ENCODE data around the gene NFATC2IP. TPM values are rescaled to one million over a fixed set of nuclear protein-coding genes. Genes with fewer than 3 reads are reported as not detected.

NFATC2IP gene
- total and polyA plus RNA-seq, 9 of the 15 experiments (the other 6 are each of a cell fraction or from before 2014, with no cell fraction given), result 15.6 to 106 (median 46.9) TPM

DNA sequence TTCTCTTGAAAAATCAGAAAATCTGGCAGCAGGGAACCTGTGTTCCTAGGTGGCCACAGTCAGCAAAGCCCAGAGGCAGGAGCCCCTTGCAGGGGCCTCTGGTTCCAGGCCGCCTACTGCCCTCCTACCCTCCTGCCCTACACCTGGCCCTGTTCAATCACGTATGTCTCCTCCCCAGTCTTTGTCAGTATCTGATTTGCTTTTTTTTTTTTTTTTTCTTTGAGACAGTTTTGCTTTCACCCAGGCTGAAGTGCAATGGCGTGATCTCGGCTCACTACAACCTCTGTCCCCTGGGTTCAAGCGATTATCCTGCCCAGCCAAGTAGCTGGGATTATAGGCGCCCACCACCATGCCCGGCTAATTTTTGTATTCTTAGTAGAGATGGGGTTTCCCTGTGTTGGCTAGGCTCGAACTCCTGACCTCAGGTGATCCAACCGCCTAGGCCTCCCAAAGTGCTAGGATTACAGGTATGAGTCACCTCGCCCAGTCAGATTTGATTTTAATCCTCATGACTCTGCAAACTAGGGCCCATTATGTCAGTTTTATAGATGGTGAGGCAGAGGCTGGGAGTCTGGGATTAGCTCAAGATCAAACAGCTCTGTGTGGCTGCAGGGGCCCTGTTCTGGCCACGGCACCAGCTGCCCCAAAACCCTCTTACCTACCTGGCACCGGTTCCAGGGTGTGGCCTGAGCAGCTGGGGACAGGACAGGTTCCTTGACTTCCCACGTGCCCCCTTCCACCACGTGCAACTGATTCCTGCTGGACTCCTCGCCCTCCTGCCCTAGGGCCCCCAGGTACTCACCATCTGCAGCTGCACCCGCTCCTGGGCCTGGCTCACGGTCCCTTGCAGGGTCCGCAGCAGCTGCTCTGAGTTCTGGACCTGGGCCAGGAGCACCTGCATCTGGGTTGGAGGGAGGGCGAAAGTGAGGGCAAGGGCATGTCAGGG lies 40.4 kb upstream of the NFATC2IP start (continued):
- TF ChIP-seq FOXA3 (CRISPR knock-in tag; conservative IDR thresholded peaks at IDR 0.05 in 1 of 2, IDR thresholded peaks at IDR 0.05 in 1 of 2) (no peak), CBFA2T3 (IDR thresholded peaks at IDR 0.05) (0 out of 2 replicates have a peak, but pooled peaks have one; percentile 10), ZEB2 (IDR thresholded peaks at IDR 0.05) (peak; percentile 44; the same call in 1 of the 2 replicates), ATF7 (IDR thresholded peaks at IDR 0.05) (no peak), FOSL1 (tag; conservative IDR thresholded peaks at IDR 0.05) (peak; percentile 66), ZNF695 (CRISPR knock-in tag; IDR thresholded peaks at IDR 0.05) (no peak), DIDO1 (tag; IDR thresholded peaks at IDR 0.05; ENCODE audit: low read depth) (no peak), NFIC (IDR thresholded peaks at IDR 0.05) (peak; percentile 43; the same call in 1 of the 2 replicates), NFIX (CRISPR knock-in tag; IDR thresholded peaks at IDR 0.05; ENCODE audit: low read depth) (no peak)
- TF ChIP-seq, protein P1, sequence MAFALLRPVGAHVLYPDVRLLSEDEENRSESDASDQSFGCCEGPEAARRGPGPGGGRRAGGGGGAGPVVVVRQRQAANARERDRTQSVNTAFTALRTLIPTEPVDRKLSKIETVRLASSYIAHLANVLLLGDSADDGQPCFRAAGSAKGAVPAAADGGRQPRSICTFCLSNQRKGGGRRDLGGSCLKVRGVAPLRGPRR (CRISPR knock-in tag; IDR thresholded peaks at IDR 0.05), result no peak
- TF ChIP-seq, protein P2, sequence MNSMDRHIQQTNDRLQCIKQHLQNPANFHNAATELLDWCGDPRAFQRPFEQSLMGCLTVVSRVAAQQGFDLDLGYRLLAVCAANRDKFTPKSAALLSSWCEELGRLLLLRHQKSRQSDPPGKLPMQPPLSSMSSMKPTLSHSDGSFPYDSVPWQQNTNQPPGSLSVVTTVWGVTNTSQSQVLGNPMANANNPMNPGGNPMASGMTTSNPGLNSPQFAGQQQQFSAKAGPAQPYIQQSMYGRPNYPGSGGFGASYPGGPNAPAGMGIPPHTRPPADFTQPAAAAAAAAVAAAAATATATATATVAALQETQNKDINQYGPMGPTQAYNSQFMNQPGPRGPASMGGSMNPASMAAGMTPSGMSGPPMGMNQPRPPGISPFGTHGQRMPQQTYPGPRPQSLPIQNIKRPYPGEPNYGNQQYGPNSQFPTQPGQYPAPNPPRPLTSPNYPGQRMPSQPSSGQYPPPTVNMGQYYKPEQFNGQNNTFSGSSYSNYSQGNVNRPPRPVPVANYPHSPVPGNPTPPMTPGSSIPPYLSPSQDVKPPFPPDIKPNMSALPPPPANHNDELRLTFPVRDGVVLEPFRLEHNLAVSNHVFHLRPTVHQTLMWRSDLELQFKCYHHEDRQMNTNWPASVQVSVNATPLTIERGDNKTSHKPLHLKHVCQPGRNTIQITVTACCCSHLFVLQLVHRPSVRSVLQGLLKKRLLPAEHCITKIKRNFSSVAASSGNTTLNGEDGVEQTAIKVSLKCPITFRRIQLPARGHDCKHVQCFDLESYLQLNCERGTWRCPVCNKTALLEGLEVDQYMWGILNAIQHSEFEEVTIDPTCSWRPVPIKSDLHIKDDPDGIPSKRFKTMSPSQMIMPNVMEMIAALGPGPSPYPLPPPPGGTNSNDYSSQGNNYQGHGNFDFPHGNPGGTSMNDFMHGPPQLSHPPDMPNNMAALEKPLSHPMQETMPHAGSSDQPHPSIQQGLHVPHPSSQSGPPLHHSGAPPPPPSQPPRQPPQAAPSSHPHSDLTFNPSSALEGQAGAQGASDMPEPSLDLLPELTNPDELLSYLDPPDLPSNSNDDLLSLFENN (IDR thresholded peaks at IDR 0.05; ENCODE audit: low read depth in 2 of 2, low read length in 2 of 2), result no peak

Measured in K562 (cell line).